Measurements from ENCODE around the gene CCSER1.

GRCh38 chr4:91317434-91317833 lies 1190.2 kb downstream of the CCSER1 start:
- TF ChIP-seq EZH2 (IDR thresholded peaks at IDR 0.05; ENCODE audit: borderline replicate concordance, low read length) (no peak), CTCF (IDR thresholded peaks at IDR 0.05; ENCODE audit: low read length) (no peak)

Data from OCI-LY1 (cell line).